GM12878 (cell line): ENCODE results near the gene AUNIP. TPM values are rescaled to one million over a fixed set of nuclear protein-coding genes. Genes with fewer than 3 reads are reported as not detected.

Experiments used
- CREB1 ChIP-seq: IDR thresholded peaks from 2 replicates; pipeline ENCODE4 v1.6.1; 2012; ENCODE audit warnings: low read depth, mild to moderate bottlenecking, inconsistent platforms
- E2F4 ChIP-seq: IDR thresholded peaks from 2 replicates; pipeline ENCODE4 v1.6.1; 2012; ENCODE audit warnings: low read depth, low read length, improper control_type of control experiment
- FOXM1 ChIP-seq: IDR thresholded peaks from 2 replicates; pipeline ENCODE4 v1.6.1; 2012; ENCODE audit warnings: low read depth, mild to moderate bottlenecking, inconsistent platforms, low read length, moderate library complexity
- JUND ChIP-seq: IDR thresholded peaks from 2 replicates; pipeline ENCODE4 v1.6.1; 2012; ENCODE audit warnings: low read depth, mild to moderate bottlenecking, low read length, improper control_type of control experiment, moderate library complexity
- MEF2A ChIP-seq: IDR thresholded peaks from 2 replicates; pipeline ENCODE4 v1.6.1; 2011; ENCODE audit warnings: low read depth, mild to moderate bottlenecking, low read length, moderate library complexity; ENCODE audit not compliant: insufficient read depth
- RELA ChIP-seq: fragments of 450-650 bp; IDR thresholded peaks from 2 replicates; pipeline ENCODE4 v1.8.0; 2014; ENCODE audit warnings: borderline replicate concordance; ENCODE audit not compliant: partially characterized antibody
- RFX5 ChIP-seq: IDR thresholded peaks from 2 replicates; pipeline ENCODE4 v1.6.1; 2011; ENCODE audit warnings: low read depth, low read length, improper control_type of control experiment
- TCF3 ChIP-seq: IDR thresholded peaks from 2 replicates; pipeline ENCODE4 v1.6.1; 2012; ENCODE audit warnings: low read depth, mild to moderate bottlenecking, low read length, borderline replicate concordance; ENCODE audit not compliant: insufficient read depth
- ZBED1 ChIP-seq: IDR thresholded peaks from 2 replicates; pipeline ENCODE4 v1.6.1; 2016; ENCODE audit warnings: borderline replicate concordance
- ZSCAN29 ChIP-seq: fragments of 450-650 bp; IDR thresholded peaks from 2 replicates; pipeline ENCODE4 v1.6.1; 2017; ENCODE audit warnings: mild to moderate bottlenecking, moderate library complexity
- polyA plus RNA-seq, 11 experiments: library from polyadenylated mRNA; depleted of rRNA in 4 of 11; unstranded in 6 of 11; stranded (reverse) in 5 of 11; fragments of >200 nt; fragmentation: Nextera tagmentation in 4 of 11; fragmentation: Illumina TruSeq in 1 of 11; extraction: Ambion mirVana in 4 of 11; extraction: Trizol in 1 of 11; gene quantifications; 1 replicate in 1 of 11; 2 replicates in 10 of 11; pipeline versions ENCODE4 v1.2.1 to v1.2.3, GENCODE V29; 2011 to 2016; ENCODE audit warnings: inconsistent platforms in 2 of 11, missing spikeins in 2 of 11, low read depth in 1 of 11
- total RNA-seq, 4 experiments: library from RNA; depleted of rRNA in 3 of 4; stranded (reverse); fragments of >200 nt in 3 of 4; fragmentation: Illumina TruSeq in 1 of 4; extraction: Trizol in 1 of 4; gene quantifications; 2 replicates each; pipeline versions ENCODE4 v1.2.1 to v1.2.3, GENCODE V29; 2013 to 2021
- TF ChIP-seq, protein P1 (sequence below): IDR thresholded peaks from 2 replicates; pipeline ENCODE4 v1.6.1; 2012; ENCODE audit warnings: mild to moderate bottlenecking, low read depth, low read length
- TF ChIP-seq, protein P2 (sequence below): IDR thresholded peaks from 2 replicates; pipeline ENCODE4 v1.6.1; 2012; ENCODE audit warnings: low read depth, low read length, improper control_type of control experiment
- TF ChIP-seq, protein P3 (sequence below): fragments of 450-650 bp; IDR thresholded peaks from 2 replicates; pipeline ENCODE4 v1.6.1; 2017; ENCODE audit warnings: low read depth, mild to moderate bottlenecking, moderate library complexity

The AUNIP gene
- total and polyA plus RNA-seq, 10 of the 15 experiments (the other 5 are each of a cell fraction or from before 2014, with no cell fraction given): 3.9 to 20.0 (median 12.7) TPM

GRCh38 chr1:25896266-25896665 lies 37.0 kb upstream of the AUNIP start (continued):
- TF ChIP-seq, protein P1, sequence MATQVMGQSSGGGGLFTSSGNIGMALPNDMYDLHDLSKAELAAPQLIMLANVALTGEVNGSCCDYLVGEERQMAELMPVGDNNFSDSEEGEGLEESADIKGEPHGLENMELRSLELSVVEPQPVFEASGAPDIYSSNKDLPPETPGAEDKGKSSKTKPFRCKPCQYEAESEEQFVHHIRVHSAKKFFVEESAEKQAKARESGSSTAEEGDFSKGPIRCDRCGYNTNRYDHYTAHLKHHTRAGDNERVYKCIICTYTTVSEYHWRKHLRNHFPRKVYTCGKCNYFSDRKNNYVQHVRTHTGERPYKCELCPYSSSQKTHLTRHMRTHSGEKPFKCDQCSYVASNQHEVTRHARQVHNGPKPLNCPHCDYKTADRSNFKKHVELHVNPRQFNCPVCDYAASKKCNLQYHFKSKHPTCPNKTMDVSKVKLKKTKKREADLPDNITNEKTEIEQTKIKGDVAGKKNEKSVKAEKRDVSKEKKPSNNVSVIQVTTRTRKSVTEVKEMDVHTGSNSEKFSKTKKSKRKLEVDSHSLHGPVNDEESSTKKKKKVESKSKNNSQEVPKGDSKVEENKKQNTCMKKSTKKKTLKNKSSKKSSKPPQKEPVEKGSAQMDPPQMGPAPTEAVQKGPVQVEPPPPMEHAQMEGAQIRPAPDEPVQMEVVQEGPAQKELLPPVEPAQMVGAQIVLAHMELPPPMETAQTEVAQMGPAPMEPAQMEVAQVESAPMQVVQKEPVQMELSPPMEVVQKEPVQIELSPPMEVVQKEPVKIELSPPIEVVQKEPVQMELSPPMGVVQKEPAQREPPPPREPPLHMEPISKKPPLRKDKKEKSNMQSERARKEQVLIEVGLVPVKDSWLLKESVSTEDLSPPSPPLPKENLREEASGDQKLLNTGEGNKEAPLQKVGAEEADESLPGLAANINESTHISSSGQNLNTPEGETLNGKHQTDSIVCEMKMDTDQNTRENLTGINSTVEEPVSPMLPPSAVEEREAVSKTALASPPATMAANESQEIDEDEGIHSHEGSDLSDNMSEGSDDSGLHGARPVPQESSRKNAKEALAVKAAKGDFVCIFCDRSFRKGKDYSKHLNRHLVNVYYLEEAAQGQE: no peak
- no peak for TF ChIP-seq ZBED1
- no peak for TF ChIP-seq ZSCAN29
- TF ChIP-seq JUND: no peak
- TF ChIP-seq RFX5: no peak
- TF ChIP-seq CREB1: no peak
- TF ChIP-seq, protein P2, sequence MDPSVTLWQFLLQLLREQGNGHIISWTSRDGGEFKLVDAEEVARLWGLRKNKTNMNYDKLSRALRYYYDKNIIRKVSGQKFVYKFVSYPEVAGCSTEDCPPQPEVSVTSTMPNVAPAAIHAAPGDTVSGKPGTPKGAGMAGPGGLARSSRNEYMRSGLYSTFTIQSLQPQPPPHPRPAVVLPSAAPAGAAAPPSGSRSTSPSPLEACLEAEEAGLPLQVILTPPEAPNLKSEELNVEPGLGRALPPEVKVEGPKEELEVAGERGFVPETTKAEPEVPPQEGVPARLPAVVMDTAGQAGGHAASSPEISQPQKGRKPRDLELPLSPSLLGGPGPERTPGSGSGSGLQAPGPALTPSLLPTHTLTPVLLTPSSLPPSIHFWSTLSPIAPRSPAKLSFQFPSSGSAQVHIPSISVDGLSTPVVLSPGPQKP: no peak
- TF ChIP-seq E2F4: no peak
- TF ChIP-seq FOXM1: no peak
- TF ChIP-seq, protein P3, sequence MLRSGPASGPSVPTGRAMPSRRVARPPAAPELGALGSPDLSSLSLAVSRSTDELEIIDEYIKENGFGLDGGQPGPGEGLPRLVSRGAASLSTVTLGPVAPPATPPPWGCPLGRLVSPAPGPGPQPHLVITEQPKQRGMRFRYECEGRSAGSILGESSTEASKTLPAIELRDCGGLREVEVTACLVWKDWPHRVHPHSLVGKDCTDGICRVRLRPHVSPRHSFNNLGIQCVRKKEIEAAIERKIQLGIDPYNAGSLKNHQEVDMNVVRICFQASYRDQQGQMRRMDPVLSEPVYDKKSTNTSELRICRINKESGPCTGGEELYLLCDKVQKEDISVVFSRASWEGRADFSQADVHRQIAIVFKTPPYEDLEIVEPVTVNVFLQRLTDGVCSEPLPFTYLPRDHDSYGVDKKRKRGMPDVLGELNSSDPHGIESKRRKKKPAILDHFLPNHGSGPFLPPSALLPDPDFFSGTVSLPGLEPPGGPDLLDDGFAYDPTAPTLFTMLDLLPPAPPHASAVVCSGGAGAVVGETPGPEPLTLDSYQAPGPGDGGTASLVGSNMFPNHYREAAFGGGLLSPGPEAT: no peak
- no peak for TF ChIP-seq RELA
- TF ChIP-seq TCF3: no peak
- TF ChIP-seq MEF2A: no peak
- TF ChIP-seq, all 136 proteins: peak for 0
